Measurements from ENCODE around the gene DNPEP.
"Not testable (repeated sequence)": the region's sequence is repeated elsewhere in the genome, so short reads cannot be mapped to it uniquely, and the experiment has no call there.

DNPEP gene

GRCh38 chr2:219419331-219420197 lies 31.9 kb upstream of the DNPEP start:
- no peak for DNase-seq (ENCODE audit: low read depth, low spot score)

GRCh38 chr2:219419012-219419324 lies 31.3 kb upstream of the DNPEP start:
- DNase-seq (ENCODE audit: low read depth, low spot score) = no peak

- peak; percentile 53 for DNase-seq (ENCODE audit: low read depth, low spot score)
Observed at GRCh38 chr2:219418155-219419011, 30.7 kb upstream of the DNPEP start, which contains the start of gene DES. Gene DES (plus strand): TSS chr2:219418377. CDS start chr2:219418463, 86 bp downstream.

- no peak for DNase-seq (ENCODE audit: low read depth, low spot score)
Observed at GRCh38 chr2:219417374-219417773, 29.7 kb upstream of the DNPEP start.

GRCh38 chr2:219416938-219417337 lies 29.2 kb upstream of the DNPEP start:
- no peak for DNase-seq (ENCODE audit: low read depth, low spot score)

GRCh38 chr2:219416235-219416602 lies 28.5 kb upstream of the DNPEP start:
- DNase-seq (ENCODE audit: low read depth, low spot score) = peak; percentile 68

- DNase-seq (ENCODE audit: low read depth, low spot score) = no peak
Observed at GRCh38 chr2:219415580-219416234, 28.0 kb upstream of the DNPEP start.

GRCh38 chr2:219414857-219415256 lies 27.1 kb upstream of the DNPEP start:
- DNase-seq (ENCODE audit: low read depth, low spot score) = no peak

- no peak for DNase-seq (ENCODE audit: low read depth, low spot score)
Observed at GRCh38 chr2:219410390-219410789, 22.7 kb upstream of the DNPEP start.

GRCh38 chr2:219409619-219410018 lies 21.9 kb upstream of the DNPEP start:
- DNase-seq (ENCODE audit: low read depth, low spot score) = no peak

- no peak for DNase-seq (ENCODE audit: low read depth, low spot score)
Observed at GRCh38 chr2:219408631-219409030, 20.9 kb upstream of the DNPEP start.

- no peak for DNase-seq (ENCODE audit: low read depth, low spot score)
Observed at GRCh38 chr2:219408204-219408603, 20.5 kb upstream of the DNPEP start.

GRCh38 chr2:219407343-219407742 lies 19.6 kb upstream of the DNPEP start:
- not testable (repeated sequence) for DNase-seq (ENCODE audit: low read depth, low spot score)

GRCh38 chr2:219406861-219407230 lies 19.1 kb upstream of the DNPEP start:
- peak; percentile 59 for DNase-seq (ENCODE audit: low read depth, low spot score)

GRCh38 chr2:219405958-219406860 lies 18.5 kb upstream of the DNPEP start:
- DNase-seq (ENCODE audit: low read depth, low spot score) = no peak

GRCh38 chr2:219405451-219405850 lies 17.7 kb upstream of the DNPEP start:
- DNase-seq (ENCODE audit: low read depth, low spot score) = peak; percentile 44

GRCh38 chr2:219404954-219405353 lies 17.2 kb upstream of the DNPEP start:
- DNase-seq (ENCODE audit: low read depth, low spot score) = peak; percentile 68

GRCh38 chr2:219404291-219404910 lies 16.7 kb upstream of the DNPEP start:
- no peak for DNase-seq (ENCODE audit: low read depth, low spot score)

- no peak for DNase-seq (ENCODE audit: low read depth, low spot score)
Observed at GRCh38 chr2:219403861-219404260, 16.1 kb upstream of the DNPEP start.

- peak; percentile 90 for DNase-seq (ENCODE audit: low read depth, low spot score)
Observed at GRCh38 chr2:219402665-219403515, 15.2 kb upstream of the DNPEP start.

Data from ELF-1 (cell line).